Lower leg skin (tissue), 3 donors: Measurements from ENCODE around the gene IKZF1.

Experiments
- CTCF ChIP-seq, 3 donors: fragments of 450-650 bp; IDR thresholded peaks; one replicate each; pipeline ENCODE4 v1.5.1; 2016; ENCODE audit warnings: antibody characterized with exemption in 3 of 3, mild to moderate bottlenecking in 3 of 3, moderate library complexity in 2 of 3
- POLR2A ChIP-seq, 2 donors: fragments of 450-650 bp; IDR thresholded peaks; one replicate each; pipeline ENCODE4 v1.6.1; 2016 to 2017; ENCODE audit warnings: antibody characterized with exemption in 2 of 2, mild to moderate bottlenecking in 1 of 2, moderate library complexity in 1 of 2

- no peak for TF ChIP-seq POLR2A (IDR thresholded peaks at IDR 0.05)
- no peak for TF ChIP-seq CTCF (IDR thresholded peaks at IDR 0.05)
Observed at GRCh38 chr7:50287129-50287528, 17.4 kb upstream of the IKZF1 start.
